Upper lobe of right lung (tissue), 1 donor: Measurements from ENCODE around the gene STARD6. TPM values are rescaled to one million over a fixed set of nuclear protein-coding genes. Genes with fewer than 3 reads are reported as not detected.
"Not testable (repeated sequence)": the region's sequence is repeated elsewhere in the genome, so short reads cannot be mapped to it uniquely, and the experiment has no call there.

ENCODE experiments used
- ATAC-seq: fragments of 200-7000 bp; cut with Tn5 transposase; one replicate; pipeline ENCODE4 v1.9.1; 2020; ENCODE audit warnings: mild to moderate bottlenecking, moderate library complexity
- DNase-seq: peaks from one replicate; pipeline ENCODE4 v3.0.0-alpha.2; 2020
- H3K27ac ChIP-seq: fragments of 200-600 bp; one replicate; pipeline ENCODE4 v1.8.0; 2022
- H3K27me3 ChIP-seq: fragments of 200-600 bp; one replicate; pipeline ENCODE4 v1.8.0; 2022; ENCODE audit warnings: mild to moderate bottlenecking
- H3K36me3 ChIP-seq: fragments of 200-600 bp; one replicate; pipeline ENCODE4 v1.8.0; 2022
- H3K4me1 ChIP-seq: fragments of 200-600 bp; one replicate; pipeline ENCODE4 v1.8.0; 2022
- H3K4me3 ChIP-seq: fragments of 200-600 bp; one replicate; pipeline ENCODE4 v1.8.0; 2022; ENCODE audit warnings: mild to moderate bottlenecking
- H3K9me3 ChIP-seq: fragments of 200-600 bp; one replicate; pipeline ENCODE4 v1.8.0; 2022
- CTCF ChIP-seq: fragments of 200-600 bp; IDR thresholded peaks from one replicate; pipeline ENCODE4 v1.8.0; 2022; ENCODE audit warnings: antibody characterized with exemption
- intact Hi-C: fragments of 100-400 bp; cut with DNase I; formaldehyde crosslinking; loops from one replicate; pipeline ENCODE4 v1.11.0; 2022
- total RNA-seq: library from RNA; stranded (reverse); fragmentation: NEBNext Ultra II Directional; extraction: Animal tissue kit (Norgen Biotek cat#: 25700); gene quantifications from one replicate; pipeline ENCODE4 v1.2.1, GENCODE V29; 2021
- donor health status: DM: no; HTN: yes; CAD: no; lungs with severe emphysema.

The STARD6 gene
- total RNA-seq, 1 donor from 2014 or later, result not detected

GRCh38 chr18:54316071-54316820 lies 41.4 kb downstream of the STARD6 start:
- Histone ChIP-seq H3K27ac (no peak overlapping the region), H3K4me3 (no peak overlapping the region), H3K4me1 (no peaks in the 10 kb centered on the region), H3K36me3 (no peaks in the 10 kb centered on the region), H3K27me3 (no peaks in the 10 kb centered on the region), H3K9me3 (no peaks in the 10 kb centered on the region)
- TF ChIP-seq CTCF, result no peak
- intact Hi-C loops, result no loop called here
- DNase-seq (no peak), ATAC-seq (no peak)

- intact Hi-C loops, DNase-seq: not testable (repeated sequence)
Observed at GRCh38 chr18:54309564-54309963, 48.1 kb downstream of the STARD6 start.

GRCh38 chr18:54303408-54303807 lies 54.2 kb downstream of the STARD6 start:
- H3K27ac ChIP-seq, result no peak overlapping the region
- DNase-seq, result no peak
- no peaks in the 10 kb centered on the region for H3K36me3 ChIP-seq
- intact Hi-C loops, result no loop called here
- no peak overlapping the region for H3K4me3 ChIP-seq
- ATAC-seq, result no peak
- H3K9me3 ChIP-seq, result no peaks in the 10 kb centered on the region
- H3K4me1 ChIP-seq, result no peaks in the 10 kb centered on the region
- no peak for TF ChIP-seq CTCF
- no peaks in the 10 kb centered on the region for H3K27me3 ChIP-seq

More at GRCh38 chr18:54309564-54309963, 48.1 kb downstream of the STARD6 start:
- H3K4me3 ChIP-seq, H3K27me3 ChIP-seq, H3K36me3 ChIP-seq, H3K9me3 ChIP-seq, ATAC-seq, H3K27ac ChIP-seq, H3K4me1 ChIP-seq: not testable (repeated sequence)

DNA sequence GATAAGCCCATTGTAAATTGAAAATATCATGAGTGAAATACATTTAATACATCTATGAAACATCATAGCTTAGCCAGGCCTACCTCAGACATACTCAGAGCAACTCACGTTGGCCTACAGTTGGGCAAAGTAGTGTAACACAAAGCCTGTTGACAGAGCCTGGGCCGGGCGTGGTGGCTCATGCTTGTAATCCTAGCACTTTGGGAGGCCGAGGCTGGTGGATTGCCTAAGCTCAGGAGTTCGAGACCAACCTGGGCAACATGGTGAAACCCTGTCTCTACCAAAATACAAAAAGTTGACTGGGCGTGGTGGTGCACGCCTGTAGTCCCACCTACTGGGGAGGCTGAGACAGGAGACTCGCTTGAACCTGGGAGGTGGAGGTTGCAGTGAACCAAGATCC lies 58.7 kb downstream of the STARD6 start:
- DNase-seq, H3K4me1 ChIP-seq, ATAC-seq, H3K9me3 ChIP-seq, H3K4me3 ChIP-seq, H3K27me3 ChIP-seq, H3K27ac ChIP-seq, intact Hi-C loops: not testable (repeated sequence)
- H3K36me3 ChIP-seq, result peaks cover 15% of the 10 kb centered on the region

- DNase-seq (no peak), ATAC-seq (no peak)
- Histone ChIP-seq H3K9me3 (no peaks in the 10 kb centered on the region), H3K27me3 (no peaks in the 10 kb centered on the region), H3K4me3 (no peak overlapping the region), H3K4me1 (no peaks in the 10 kb centered on the region), H3K27ac (no peak overlapping the region), H3K36me3 (peaks cover 24% of the 10 kb centered on the region)
- intact Hi-C loops, result no loop called here
- no peak for TF ChIP-seq CTCF
Observed at GRCh38 chr18:54296062-54296461, 61.6 kb downstream of the STARD6 start.

DNA sequence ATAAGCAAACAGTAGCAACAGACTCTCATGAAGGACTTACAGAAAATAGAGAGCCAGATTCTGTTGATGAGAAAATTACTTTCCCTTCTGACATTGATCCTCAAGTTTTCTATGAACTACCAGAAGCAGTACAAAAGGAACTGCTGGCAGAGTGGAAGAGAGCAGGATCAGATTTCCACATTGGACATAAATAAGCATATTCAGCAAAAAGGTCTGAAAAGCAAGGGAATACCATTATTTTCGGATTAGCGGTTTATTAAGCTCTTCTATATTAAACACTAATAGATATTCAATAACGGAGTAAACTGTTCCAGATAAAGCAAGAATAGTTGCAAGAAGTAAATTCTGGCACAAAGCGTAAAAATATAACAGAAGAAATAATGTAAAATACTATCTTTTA lies 63.4 kb downstream of the STARD6 start:
- Histone ChIP-seq H3K36me3 (peaks cover 27% of the 10 kb centered on the region), H3K9me3 (no peaks in the 10 kb centered on the region), H3K27ac (no peak overlapping the region), H3K4me1 (no peaks in the 10 kb centered on the region), H3K4me3 (no peak overlapping the region), H3K27me3 (no peaks in the 10 kb centered on the region)
- intact Hi-C loops, result no loop called here
- DNase-seq (no peak), ATAC-seq (no peak)
- no peak for TF ChIP-seq CTCF
